HTERT RPE-1 (cell line): Measurements from ENCODE around the gene CUTC.

Source experiments
- in situ Hi-C: fragments of 300-500 bp; cut with MboI; formaldehyde crosslinking; loops from 4 replicates; pipeline ENCODE4 v1.14.3; 2020; ENCODE audit warnings: low sequenced_read_pairs

The CUTC gene

DNA sequence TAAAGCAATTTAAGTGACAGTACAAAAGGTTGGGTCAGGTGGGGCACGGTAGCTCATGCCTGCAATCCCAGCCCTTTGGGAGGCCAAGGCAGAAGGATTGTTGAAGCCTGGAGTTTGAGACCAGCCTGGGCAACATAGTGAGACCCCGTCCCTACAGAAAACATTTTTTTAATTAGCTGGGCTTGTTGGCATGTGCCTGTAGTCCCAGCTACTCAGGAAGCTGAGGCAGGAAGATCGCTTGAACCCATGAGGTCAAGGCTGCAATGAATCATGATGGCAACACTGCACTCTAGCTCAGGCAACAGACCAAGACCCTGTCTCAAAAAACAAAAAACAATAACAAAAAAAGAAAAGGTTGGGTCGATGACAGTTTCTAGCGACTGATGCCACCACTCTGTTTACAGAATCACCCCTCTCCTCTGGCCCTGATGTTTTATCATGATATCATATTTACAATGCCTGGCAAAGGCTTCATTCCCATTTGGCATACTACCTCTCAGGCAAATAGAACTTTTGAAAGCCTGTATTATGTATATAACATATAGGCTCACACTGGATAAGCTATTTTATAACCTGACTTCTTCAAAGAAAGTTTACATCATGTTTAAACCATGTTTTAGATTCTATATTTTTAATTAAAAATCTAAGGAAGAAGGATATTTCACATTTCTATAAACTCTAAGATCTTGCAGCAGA, 49.8 kb downstream of the CUTC start:
- in situ Hi-C loops: no loop called here

DNA sequence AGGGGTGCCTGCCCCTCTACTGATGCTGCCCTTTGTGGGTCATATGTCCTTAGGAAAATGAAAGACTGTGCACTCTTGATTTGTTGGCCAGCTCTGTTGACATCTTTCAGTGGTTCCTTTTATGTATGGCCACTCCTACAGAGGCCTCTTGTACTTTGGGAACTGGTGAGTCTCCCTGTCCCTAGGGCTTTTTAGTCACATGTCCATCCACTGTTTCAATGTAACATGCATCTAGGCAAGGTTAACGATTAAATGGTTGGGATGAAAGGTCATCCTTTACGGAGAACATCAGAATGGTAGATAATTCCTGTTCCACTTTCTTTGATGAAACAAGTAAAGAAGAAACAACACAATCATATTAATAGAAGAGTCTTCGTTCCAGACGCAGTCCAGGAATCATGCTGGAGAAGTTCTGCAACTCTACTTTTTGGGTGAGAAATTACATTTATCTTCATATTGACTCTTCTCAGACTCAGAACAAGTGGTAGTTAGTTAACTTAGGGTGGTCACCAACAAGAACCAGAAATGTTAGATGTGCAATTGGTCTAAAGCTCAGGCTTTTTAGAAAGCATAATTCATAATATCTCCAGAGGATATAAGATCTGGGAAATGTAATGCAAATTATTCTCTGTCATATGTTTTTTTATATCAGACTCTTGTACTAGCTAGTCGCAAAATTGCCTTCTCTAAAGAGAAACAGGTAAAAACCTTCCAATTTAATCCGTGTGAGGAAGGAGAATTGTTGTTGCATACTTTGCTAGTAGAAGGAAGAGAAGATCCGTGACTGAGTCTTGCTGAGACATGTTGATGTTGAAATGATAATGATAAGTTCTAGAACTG, 50.6 kb downstream of the CUTC start, which contains the start of gene ABCC2:
TSS of gene ABCC2 (plus strand) at position 194 of the 840 bp plus-strand sequence. CDS start at position 399, 205 bp downstream.
- in situ Hi-C loops: no loop called here

DNA sequence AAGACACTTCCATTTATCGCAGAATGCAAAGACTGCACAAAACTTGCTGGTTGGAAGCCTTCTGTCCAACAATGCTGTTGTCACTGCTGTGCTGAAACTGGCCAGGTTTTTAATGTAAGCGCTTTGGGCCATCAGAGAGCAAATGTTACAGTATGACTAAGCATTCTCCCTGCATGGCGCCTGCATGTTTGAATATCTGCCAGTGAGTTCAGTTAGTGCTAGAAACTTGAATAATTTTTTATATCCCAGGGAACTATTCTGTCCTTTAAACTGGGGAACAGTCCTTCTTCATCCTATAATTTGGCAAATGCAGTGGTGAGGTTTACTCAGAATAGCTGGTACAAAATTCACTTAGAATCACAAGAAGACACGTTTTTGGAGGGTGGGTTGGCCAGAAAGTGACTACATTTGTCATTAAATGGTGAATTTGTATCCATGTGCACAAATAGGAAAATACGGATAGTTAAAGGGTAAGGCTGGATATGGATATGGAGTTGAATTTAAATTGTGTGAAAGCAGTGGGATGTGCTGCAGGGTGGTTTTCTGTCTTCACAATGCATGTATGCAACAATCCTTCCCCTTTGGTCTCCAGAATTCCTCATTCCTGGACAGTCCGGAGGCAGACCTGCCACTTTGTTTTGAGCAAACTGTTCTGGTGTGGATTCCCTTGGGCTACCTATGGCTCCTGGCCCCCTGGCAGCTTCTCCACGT, 52.1 kb downstream of the CUTC start:
- in situ Hi-C loops: no loop called here

DNA sequence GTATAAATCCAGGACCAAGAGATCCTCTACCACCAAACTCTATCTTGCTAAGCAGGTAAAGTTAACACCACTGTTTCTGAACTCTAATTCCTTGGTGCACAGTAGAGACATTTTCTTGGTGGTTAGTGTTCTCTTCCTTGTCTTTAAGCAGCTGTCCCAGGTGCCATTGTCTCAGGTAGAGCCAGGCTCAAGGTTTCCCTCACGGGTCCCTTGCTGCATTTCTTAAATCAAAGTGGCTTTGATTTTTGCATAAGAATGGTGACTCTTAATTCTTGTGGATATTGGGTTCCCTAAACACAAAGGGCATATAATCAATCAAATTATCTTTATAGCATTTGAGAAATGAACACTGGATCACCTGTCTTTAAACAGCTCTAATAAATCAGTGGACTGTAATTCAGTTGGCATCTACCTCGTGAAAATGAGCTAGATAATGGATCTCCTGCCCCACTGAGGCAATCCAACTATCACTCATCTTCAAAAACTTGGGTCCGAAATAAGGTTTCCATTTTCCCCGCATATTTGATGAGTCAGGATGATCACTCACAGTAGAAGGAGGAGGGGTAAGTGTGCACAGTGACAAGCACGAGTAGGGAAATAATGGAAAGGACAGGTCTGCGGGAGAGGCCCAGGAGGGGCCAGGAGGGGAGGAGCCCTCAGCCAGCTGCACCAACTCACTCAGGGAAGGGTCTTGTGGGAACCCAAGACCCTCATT, 52.9 kb downstream of the CUTC start:
- in situ Hi-C loops: no loop called here

DNA sequence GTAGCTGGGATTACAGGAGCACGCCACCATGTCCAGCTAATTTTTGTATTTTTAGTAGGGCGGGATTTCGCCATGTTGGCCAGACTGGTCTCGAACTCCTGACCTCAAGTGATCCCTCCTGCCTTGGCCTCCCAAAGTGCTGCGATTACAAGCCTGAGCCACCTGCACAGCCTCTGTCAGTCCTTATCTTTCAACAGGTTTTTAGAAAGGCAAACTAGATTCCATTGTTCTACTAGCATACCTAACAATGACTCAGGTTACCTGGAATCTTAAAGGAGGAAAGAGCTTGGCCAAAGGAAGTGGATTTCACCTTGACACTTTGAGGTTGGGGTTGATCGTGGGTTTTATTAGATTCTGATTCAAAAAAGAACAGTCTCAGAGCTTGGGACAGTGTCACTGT, 53.6 kb downstream of the CUTC start:
- in situ Hi-C loops: no loop called here

DNA sequence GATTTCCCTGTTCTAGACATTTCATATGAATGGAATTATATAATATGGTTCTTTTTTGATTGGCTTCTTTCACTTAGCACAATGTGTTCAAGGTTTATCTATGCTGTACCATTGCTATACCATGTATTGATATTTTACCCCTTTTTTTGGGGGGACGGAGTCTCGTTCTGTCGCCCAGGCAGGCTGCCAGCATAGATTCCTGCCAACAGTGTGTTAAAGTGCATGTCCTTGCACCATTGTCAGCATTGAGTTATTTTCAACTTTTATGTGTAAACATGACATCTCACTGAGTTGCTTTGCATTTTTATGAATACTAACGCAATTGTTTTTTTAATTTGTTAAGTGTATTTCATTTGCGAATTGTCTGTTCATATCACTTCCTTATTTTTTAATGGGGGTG, 55.3 kb downstream of the CUTC start:
- in situ Hi-C loops: no loop called here

DNA sequence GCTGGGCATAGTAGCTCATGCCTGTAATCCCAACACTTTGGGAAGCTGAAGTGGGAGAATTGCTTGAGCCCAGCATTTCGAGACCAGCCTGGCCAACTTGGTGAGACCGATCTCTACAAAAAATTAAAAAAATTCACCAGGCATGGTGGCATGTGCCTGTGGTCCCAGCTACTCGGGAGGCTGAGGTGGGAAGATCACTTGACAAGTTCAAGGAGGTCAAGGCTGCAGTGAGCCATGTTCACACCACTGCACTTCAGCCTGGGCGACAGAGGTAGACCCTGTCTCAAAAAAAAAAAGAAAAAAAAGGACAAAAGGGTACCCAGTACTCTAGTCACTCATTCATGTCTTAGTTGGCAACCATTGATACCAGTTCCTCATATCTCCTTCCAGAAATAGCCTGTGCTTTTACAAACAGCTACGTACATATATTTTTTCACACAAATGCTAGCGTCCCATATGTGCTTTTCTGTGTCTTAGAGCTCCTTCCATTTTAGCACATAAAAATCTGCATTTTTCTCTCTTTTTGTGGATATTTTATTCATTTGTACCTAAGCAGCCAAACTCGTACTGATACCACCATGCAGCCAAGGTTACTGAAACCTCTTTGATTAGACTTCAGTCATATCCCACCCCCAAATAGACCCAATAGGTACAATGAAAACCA, 55.9 kb downstream of the CUTC start:
- in situ Hi-C loops: no loop called here

DNA sequence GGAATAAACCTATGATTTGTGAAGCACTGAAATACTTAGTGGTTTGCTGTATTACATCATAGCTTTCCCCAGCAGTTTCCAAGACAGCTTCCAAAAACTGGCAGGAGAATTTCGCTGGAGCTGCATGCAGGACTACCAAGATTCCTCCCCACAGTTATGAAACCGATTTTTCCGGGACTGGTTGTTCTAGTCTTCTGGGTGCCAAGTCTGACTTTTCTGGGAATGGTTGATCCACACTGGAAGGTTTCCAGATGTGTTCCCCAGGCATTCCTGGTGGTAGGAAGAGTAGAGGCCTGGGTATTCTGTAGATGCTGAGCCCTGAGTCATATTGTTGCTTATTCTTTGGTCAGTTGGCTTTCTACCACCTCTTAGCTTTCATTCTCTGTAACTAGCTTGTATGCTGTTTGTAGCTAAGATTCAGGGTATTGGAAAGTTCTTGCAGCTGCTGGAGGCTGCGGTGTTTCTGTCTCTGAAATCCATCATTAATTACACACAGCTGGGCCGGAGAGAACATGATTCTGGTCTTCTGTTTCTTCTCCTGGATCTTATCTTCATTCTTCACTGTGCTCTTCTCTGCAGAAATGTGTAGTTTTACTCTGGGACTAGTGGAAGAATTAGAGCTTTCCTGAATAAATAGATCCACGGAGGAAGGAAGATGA, 56.7 kb downstream of the CUTC start:
- in situ Hi-C loops: no loop called here

DNA sequence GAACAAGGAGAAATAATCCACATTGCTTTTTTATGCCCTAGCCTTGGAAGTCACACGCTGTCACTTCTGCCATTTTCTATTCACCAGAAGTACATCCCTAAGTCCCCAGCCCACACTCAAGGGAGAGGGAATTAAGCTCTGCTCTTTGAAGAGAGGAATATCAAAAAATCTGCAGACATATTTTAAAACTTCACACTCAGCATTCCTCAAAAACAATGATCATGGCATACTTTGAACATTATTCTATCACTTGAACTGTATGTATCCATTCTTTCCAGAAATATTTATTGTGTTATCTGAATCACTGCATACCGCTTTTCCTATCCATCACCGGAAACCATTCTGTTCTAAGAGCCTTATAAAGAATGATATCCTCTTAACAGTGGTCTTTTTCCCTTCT, 59.8 kb downstream of the CUTC start:
- in situ Hi-C loops: no loop called here

DNA sequence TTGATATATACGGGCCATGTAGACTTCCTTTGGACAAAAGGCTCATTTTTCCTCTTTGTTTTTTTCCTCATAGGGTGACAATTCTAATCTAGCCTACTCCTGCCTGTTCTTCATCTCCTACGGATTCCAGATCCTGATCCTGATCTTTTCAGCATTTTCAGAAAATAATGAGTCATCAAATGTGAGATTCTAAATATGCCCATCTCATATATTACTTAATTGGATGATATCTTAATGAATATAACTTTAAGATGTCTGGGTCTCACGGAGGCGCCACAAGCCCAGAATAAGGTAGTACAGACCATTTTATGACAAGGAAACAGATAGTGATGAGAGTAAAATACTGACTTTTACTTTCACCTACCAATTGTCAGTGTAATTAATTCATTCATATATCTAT, 61.8 kb downstream of the CUTC start:
- in situ Hi-C loops: no loop called here

DNA sequence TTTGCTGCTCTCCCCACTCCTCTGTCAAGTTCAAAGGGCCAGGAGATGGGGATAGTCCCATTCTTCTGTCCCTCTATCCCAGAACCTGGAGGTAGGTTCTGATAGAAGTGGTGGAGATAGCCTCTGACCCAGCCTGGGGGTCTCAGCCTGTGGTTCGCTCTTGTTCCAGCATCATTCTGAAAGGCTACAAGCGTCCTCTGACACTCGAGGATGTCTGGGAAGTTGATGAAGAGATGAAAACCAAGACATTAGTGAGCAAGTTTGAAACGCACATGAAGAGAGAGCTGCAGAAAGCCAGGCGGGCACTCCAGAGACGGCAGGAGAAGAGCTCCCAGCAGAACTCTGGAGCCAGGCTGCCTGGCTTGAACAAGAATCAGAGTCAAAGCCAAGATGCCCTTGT, 64.9 kb downstream of the CUTC start:
- in situ Hi-C loops: no loop called here

DNA sequence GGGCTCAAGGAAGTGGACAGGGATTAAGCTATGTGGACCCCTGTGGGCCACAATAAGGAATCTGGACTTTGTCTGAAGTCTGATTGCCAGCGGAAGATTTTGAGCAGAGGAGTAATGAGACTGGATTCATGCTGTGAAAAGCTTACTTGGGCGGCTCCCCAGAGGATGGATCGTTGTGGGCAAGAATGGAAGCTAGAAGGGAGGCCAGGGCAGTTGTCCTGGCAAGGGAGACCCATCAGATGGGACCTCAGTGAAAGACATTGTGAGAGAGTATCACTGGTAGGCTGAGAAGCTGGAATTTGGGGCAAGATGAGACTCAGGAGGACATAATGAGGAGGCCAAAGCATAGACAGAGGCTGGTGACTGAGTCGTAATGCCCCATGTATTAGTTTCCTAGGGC, 66.0 kb downstream of the CUTC start:
- in situ Hi-C loops: no loop called here

DNA sequence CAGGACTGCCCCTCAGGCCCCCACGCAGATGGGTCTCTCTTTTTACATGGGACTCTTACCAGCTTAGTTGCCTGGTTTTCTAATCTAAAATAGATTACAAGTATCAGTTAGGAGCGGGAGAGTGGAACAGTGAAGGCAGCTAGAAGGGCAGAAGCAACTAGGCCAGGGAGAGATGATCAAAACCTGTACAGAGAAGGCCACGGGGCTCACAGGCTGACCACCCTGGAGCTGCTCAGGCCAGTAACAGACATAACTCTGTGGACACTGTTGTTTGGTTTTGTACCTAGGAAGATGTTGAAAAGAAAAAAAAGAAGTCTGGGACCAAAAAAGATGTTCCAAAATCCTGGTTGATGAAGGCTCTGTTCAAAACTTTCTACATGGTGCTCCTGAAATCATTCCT, 66.9 kb downstream of the CUTC start:
- in situ Hi-C loops: no loop called here

DNA sequence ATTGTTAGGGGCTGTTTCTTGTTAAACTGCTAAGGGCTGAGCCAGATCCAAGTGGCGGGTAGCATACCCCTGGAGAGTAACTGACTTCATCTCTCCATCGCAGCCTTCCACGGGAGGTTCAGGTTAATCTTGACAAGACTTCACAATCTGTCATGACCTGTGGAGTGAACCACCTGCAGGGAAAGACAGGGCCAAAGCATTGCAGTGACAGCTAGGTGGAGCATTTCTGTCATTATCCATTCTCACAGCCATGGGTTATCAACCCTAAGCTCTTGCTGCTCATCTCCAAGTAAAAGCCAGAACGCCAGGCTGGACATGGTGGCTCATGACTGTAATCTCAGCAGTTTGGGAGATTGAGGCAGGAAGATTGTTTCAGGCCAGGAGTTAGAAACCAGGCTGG, 67.6 kb downstream of the CUTC start:
- in situ Hi-C loops: no loop called here

DNA sequence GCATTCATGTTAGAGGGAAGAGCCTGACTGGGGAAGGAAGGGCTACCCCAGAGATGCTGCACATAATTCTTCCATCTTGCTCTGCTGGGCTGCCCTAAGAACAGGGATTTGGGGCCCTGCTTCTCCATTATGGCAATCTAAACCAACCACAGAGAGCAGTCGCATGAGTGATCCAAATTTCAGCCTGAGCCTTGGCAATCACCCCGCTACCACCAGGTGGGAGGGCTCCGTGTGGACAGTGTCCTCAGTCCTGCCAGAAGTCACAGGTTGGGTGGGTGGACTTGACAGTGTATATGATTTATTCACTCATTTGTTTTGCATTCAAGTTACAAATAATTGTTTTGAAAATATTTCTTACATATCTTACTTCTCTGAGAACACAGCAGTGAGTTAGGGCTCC, 72.4 kb downstream of the CUTC start:
- in situ Hi-C loops: no loop called here

DNA sequence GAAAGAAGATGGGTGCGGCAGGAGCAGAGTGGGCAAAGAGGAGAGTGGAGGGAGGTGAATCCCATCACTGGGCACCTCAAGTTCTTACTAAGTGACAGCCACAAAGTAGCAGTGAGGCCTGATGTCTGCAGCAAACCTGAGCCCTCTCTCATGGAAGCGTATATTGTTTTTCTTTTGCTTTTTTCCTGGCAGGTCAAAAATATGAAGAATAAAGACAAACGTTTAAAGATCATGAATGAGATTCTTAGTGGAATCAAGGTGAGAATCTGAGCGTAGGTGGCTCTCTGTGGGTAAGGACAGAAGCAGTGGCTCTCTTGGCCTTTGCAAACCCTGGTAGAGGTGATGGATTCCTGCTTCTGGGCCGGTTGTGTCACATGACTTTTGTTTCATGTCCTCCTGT, 73.2 kb downstream of the CUTC start:
- in situ Hi-C loops: no loop called here
